Stimulated activated CD4-positive, alpha-beta T cell treated with anti-CD3 and anti-CD28 coated beads, TNF-alpha, amount 100 ng/mL, for 1 hour (primary cell): ENCODE results near the gene PLA2G15.

ENCODE experiments used
- DNase-seq, 3 donors: peaks; one replicate each; pipeline ENCODE4 v3.0.0-alpha.2; 2020; ENCODE audit warnings: low read depth in 3 of 3, low spot score in 1 of 3

Gene PLA2G15, protein sequence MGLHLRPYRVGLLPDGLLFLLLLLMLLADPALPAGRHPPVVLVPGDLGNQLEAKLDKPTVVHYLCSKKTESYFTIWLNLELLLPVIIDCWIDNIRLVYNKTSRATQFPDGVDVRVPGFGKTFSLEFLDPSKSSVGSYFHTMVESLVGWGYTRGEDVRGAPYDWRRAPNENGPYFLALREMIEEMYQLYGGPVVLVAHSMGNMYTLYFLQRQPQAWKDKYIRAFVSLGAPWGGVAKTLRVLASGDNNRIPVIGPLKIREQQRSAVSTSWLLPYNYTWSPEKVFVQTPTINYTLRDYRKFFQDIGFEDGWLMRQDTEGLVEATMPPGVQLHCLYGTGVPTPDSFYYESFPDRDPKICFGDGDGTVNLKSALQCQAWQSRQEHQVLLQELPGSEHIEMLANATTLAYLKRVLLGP

DNA sequence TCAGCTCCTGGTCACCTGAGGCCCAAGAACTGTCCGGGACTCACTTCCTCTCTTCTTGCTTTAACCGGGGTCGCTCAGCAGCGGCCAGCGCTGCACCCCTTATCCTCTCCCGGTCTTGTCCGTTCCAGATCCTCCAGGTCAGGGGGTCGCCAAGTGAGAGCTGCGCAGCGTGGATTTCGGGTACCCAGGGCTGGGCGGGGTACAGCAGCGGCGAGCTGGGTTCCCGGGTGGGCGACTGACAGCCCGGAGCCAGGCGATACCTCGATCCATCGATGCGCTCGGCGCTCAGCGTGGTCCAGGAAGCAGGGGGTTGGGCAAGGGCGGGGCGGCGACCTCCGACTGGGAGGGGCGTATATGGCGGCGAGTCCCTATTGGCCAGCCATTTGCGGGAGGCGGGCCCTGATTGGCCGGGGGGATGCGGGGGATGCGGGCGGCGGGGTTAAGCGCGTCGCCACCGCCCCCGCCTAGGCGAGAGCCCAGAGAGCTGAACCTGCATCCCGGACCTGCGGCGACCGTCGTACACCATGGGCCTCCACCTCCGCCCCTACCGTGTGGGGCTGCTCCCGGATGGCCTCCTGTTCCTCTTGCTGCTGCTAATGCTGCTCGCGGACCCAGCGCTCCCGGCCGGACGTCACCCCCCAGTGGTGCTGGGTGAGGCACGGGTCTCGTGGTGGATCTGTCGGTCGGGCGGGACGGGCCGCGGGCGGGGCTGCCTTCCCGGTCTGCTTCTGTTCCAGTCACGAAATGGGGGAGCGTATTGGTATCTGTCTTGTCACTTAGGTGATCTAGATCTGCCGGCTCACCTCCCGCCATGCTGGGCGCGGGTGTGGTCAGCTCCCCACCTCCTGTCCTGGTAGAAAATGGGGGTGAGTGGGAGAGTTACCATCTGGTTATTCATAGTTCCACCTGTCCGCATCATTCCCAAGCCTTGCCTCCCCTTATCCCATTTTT lies at the start of gene PLA2G15:
Gene PLA2G15, plus strand, starts transcription at position 471 of the 951 bp plus-strand sequence. Its CDS starts 54 bp downstream, at position 525.
- DNase-seq, result peak; percentile 89 to 97 (median 95)

DNA sequence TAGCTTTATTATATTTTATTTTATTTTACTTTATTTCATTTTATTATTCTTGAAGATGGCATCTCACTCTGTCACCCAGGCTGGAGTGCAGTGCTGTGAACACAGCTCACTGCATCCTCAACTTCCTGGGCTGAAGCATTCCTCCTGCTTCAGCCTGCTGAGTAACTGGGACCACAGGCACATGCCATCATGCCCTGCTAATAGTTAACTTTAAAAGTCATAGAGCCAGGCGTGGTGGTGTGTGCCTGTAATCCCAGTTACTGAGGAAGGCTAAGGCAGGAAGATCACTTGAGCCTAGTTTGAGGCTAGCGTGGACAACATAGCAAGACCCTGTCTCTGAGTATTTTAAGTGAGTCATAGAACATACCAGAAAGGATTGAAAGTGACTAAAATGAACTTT lies 47.9 kb upstream of the PLA2G15 start:
- no peak for DNase-seq

DNA sequence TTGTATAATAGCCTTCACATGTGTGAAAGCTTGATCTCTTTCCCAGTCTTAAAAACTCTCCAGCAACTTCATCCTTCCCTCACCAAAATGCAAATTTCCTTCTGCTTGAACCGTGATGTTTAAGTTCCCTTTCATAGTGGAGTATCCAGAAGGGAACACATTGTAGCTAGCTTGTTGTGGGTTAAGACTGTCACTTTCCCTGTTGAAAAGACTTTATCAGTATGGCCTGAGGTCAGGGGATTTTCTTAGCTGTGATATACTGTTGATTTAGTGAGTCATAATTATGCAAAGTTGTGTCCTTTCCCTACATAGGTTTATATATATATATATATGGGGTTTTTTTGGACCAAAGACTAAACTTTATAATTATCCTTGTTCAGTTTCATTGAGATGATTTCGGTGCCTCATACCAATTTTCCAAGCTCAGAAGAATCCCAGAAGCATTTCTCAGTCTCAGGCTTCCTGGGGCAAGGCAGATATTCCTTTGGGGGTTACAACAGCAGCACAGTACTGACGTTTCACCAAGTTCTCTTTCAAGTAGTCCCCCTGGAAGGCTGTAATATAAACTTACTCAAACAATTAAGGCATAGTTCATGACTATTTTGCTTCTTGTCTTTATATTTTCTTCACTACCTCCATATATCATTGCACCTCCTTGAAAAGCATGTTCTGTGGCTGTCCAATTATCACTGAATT lies 44.9 kb upstream of the PLA2G15 start:
- no peak for DNase-seq

DNA sequence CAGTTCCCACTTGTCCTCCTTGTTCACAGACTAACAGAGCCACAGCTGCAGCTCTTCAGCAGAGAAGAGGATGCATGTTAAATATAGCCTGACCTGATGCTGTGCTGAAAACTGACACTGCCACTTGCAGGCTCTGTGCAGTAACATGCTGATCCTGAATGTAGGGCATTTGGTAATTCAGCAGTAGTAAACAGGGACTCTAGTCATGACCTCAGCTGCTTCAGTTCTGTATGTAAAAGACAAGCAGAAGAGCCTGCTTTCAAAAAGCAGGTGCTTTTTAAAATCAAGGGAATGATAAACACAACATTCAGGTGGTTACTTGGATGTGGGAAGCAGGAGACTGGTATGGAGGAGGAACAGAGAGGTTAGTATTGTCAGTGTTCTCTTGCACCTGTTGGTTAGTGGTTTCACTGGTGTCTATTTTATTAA lies 43.1 kb upstream of the PLA2G15 start:
- DNase-seq, result no peak

DNA sequence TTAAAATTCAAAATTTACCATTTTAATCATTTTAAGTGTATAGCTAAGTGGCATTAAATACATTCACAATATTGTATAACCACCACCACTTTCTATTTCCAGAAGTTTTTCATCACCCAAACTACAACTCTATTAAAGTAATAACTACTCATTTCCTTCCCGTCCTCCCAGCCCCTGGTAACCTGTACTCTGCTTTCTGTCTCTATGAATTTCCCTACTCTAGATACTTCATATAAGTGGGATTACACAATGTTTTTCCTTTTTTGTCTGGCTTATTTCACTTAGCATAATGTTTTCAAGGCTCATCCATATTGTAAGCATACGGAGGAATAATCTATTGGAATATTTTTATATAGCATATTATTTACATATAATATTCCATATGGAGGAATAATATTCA lies 38.9 kb upstream of the PLA2G15 start:
- no peak for DNase-seq

DNA sequence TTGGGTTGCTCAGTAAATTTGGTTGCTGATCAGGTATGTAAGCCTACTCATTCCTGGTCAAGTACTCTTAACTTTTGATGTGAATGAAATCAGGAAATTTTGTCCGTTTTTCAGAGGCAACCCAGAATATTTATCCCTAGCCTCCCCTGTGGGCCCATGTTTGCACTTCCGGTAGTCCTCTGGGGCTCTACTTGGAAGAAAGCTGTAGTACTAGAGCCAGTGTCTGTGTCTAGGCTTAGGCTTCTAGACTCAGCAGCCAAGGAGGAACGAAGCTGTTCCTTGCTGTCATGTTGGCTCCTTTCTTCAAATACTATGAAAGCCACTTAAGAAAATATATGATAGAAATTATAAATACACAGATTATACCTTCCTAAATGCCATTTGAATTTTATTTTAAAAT lies 30.4 kb upstream of the PLA2G15 start:
- DNase-seq, result no peak

DNA sequence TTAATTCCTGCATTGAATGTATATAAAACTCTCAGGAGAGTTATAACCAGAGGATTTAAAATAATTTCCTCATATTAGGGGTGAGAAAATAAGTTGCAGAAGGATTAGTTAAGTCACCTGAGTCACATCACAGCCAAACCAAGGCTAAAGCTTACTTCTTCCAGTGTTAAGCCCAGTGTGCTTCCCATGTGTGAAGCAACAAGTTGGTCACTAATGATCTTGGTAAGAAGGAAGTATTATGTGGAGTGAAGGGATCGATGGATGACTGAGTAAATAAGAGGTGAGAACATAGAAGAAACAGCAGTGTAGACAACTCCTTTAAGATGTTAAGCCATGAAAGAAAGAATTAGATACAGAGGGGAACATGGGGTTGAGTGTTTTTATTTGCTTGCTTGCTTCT lies 29.9 kb upstream of the PLA2G15 start:
- DNase-seq, result no peak

DNA sequence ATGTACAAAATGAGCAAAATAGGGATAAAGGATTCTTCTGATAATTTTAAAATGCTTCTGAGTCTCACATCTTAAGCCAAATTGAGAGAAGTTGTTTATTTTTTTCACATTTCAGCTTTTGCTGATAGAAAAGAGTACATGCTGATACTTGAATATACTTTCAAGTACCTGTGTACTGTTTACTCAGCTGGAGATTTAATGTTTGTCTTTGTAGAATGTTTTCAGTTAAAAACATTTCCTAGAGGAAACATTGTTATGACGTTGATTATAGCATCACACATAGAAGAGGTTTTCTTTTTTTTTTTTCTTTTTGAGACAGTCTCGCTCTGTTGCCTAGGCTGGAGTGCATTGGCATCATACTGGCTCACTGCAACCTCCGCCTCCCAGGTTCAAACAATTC lies 28.9 kb upstream of the PLA2G15 start:
- no peak for DNase-seq

DNA sequence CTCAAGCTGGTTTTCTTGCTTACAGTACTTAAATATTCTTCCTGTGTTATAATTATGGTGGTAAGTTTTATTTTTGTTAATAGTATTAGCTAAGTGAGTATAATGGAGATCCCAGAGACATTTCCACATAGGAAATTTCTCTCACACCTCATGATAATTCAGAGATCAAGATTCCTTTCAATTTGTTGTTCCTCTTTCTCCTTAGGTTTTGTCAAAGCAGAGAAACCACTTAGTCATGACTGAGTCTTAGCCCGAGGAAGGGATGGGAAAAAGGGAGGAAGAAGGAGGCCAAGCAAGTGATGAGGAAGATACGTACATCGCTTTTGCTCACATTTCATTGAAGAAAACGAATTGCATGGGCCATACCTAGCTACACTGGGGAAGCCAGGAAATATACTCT lies 27.7 kb upstream of the PLA2G15 start:
- no peak for DNase-seq

DNA sequence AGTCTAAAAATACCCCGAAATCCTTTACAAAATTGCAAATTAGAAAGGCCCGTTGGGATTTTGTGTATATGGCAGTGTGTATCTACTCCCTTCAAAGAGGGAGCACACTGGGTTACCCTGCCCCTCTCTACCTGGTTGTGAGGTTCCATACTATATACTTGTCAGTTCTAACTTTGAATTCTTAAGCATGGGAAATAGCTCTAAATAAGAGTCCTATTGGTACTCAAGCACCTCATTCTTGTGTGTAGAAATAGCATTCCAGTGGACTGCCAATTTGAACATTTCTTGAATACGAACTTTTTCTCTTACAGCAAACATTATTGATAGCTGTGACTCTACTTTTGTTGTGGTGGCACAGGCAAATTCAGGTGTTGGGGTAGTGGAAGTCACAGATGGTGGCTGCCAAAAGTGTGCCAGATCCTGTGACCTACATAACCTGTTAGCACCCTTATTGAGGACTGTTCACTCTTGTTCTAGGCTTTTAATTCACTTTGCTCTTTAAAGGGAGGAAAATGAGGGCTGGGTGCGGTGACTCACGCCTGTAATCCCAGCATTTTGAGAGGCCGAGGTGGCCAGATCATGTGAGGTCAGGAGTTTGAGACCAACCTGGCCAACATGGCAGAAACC lies 25.3 kb upstream of the PLA2G15 start:
- no peak for DNase-seq

DNA sequence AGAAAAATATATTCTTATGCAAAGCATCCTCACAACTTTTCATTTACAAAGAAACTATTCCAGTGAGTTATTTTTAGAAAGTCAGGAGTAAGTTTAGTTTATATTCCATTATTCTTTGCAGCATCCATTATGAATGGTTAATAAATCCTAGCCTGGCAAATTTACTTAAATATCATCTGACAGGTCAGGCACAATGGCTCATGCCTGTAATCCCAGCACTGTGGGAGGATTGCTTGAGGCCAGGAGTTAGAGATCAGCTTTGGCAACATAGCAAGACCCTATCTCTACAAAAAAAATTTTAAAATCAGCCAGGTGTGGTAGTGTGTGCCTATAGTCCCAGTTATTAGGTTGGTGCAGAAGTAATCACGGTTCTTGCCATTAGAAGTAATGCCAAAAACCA lies 22.1 kb upstream of the PLA2G15 start:
- DNase-seq, result no peak

DNA sequence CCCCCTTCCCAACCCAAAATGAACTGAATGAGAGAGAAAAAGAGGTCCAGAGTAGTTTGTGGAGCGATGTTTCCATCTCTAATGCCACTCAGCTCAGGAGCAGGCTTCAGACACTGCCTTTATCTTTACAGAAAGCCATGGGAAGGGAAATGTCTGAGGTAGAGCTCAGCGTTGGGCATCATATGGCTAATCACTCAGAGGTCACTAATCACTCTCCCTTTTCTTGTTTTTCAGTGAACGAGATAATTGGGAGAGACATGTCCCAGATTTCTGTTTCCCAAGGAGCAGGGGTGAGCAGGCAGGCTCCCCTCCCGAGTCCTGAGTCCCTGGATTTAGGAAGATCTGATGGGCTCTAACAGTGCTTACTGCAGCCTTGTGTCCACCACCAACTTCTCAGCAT lies 19.1 kb upstream of the PLA2G15 start:
- no peak for DNase-seq

DNA sequence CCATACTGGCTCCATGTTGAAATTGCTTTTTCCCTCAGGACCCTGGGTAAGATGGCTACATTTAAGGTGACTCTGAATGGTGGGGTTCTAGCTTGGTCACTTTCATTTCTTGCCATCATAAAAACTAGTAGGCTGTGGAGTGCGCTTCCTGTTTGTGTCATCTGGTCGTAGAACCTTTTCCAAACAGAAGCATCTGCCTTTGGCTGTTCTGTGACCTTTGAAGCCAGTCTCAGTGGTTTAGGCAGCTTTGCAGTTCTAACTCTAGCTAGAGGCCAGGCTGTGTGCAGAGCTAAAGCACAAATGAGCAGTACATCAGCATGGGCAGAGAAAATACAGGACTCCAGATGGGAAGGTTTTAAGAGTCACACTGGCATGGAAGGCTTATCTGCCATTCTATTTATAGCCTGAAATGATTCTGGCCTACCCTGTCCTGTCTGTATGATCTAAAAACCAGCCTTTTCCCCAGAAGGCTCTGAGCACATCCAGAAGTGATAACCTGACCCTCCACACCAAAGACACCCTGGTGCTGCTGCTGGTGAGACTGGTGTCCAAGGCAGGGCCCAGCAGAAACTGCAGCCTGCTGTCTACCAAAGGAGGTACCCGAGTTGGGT lies 17.9 kb upstream of the PLA2G15 start:
- DNase-seq, result no peak

DNA sequence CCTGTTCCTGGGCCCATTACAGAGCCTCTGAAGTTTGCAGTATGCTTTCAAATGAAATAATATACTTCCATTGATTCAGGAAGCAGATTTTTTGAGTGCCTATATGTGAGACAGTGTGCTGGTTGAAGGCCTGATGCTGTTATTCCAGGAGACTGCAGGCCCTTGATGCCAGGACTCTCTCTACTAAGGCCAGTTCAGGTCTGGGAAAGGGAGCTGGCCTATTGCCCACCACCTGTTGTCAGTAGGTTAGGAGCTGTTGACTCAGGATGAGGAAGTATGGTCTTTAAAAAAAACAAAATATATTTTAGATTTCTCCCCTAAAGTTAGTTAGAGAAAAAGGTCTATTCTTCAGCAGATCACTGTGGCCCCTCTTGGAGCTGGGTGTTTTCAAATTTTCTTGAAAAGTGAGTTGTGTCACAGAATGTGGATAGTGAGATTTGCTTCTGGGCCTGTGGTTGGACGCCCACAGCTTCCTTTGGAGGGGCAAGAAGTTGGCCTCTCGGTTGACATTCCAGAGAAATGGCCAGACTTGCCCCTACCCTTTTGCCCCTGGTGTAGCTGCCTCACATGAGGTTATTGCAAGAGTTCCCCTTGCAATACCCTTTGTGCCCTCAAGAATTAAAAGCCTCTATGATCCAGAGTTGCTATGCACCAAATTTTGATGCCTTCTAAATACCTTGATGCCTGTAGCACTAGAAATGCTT lies 17.2 kb upstream of the PLA2G15 start:
- no peak for DNase-seq

DNA sequence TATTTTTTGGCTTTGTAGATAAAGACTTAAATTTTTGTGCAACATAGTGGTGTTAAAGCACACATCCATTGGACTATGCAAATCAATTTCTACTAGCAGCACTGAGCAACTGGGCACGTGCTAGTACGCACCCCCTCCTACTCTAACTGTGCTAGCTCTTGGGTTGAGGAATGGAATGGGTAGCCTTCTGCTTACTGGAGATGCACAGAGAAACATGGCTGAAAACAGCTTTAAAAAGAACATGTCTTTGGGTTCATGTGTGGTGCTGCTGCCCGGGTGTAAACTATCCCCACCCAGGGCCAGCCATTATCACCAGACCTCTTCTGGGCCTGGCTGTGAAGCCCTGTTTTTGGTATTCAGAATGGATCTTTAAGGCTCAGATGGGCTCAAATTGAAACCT lies 16.5 kb upstream of the PLA2G15 start:
- no peak for DNase-seq

DNA sequence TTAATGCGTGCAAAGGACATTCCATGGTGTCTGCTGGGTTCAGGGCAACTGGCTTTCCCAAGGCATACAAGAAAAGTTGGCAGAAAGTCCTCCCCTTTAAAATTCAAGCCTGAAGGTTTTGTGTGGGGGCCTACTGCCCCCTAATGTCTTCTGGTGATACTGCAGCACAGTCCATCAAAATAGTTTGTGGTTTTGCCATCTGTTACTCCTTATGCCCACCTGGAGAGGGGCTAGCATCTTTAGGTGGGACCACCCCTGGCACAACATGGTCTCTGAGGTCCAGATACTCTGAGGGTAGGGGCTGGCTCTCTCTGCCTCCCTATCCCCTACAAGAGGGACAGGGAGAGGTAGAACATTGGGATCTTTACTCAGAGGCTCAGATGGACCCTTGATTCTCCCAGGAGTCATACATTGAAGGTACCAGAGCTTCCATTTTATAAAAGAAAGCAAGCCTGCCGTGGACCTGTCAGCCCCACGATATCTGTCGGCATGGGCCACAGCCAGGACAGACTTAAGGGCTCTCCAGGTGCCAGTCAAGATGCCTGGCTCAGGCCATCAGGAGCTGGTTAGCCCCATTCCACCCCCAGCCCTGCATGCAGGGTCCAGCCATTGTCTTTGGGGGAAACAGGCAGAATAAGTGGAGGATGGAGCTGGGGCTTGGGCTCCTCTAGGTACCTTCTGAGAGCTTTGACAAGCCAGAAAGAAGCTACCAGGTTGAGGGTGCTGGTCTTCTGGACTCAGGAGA lies 15.6 kb upstream of the PLA2G15 start:
- DNase-seq, result no peak

DNA sequence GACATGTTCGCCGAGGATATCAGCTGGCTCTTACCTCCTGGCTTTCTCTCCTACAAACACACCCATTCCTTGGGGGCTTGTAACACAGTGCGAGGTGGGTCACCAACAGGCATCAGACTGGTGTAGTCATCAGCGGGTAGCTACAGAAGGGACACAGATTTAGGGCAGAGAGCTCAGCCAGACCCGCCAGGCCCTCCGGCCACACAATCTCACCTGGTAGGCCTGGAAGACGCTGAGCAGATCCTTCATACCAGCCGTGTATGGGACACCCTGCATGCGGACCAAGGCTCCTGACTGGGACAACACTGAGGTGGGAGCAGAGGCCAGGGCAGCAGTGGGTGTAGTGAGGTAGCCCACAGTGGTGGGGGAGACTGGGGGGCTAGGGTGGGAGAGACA lies 15.0 kb upstream of the PLA2G15 start:
- no peak for DNase-seq

DNA sequence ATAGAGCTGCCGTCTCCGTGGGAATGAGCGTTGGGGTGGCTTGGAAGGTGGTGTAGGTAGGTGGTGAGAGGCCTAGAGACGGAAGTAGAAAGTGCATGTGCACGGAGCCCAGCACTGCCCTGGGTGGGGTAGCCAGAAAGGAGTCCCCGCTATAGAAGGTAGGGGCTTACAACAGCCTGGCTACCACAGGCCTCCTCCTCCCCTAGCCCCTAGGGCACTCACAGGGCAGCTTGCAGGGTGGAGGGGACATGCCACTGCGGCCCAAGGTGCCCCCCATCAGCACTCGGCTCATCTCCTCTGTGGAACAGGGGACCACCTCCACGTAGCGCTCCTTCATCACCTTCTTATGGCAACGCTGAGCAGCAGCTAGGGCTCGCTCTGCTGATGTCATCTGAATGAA lies 14.2 kb upstream of the PLA2G15 start:
- DNase-seq, result no peak

DNA sequence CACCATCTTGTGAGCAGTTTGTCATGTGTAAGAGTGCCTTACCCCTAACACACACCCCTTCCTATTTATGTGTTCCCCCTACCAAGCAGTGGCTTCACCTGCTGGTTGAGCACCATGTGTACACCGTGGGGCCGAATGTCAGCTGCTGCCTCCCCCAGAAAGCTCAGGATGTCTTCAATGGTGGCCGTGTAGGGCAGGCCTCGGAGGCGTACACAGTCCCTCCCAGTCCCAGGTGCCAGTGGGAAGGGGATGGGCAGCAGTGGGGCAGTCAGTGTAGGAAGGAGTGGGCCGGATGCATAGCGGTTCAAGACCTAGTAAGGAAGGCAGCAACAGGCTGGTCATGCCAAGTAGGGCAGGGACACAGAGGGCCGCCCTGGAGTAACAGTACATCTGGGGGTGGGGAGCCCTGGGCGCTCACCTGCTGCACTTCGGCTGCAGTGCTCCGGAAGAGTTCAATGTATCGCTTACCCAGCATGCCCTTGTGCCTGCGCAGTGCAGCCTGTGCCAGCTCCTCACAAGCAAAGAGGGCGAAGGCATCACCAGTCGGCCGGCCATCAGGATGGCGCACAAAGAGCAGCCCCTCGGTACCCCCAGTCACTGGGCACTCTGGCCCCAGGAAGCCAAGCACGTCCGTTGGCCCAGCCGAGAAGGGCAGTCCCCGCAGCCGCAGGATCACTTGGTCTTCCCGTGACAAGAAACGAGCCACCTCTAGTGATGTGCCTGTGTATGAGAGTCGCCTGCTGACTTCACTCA lies 13.6 kb upstream of the PLA2G15 start:
- no peak for DNase-seq
